Measurements from ENCODE around the gene LRRC8B.

DNA sequence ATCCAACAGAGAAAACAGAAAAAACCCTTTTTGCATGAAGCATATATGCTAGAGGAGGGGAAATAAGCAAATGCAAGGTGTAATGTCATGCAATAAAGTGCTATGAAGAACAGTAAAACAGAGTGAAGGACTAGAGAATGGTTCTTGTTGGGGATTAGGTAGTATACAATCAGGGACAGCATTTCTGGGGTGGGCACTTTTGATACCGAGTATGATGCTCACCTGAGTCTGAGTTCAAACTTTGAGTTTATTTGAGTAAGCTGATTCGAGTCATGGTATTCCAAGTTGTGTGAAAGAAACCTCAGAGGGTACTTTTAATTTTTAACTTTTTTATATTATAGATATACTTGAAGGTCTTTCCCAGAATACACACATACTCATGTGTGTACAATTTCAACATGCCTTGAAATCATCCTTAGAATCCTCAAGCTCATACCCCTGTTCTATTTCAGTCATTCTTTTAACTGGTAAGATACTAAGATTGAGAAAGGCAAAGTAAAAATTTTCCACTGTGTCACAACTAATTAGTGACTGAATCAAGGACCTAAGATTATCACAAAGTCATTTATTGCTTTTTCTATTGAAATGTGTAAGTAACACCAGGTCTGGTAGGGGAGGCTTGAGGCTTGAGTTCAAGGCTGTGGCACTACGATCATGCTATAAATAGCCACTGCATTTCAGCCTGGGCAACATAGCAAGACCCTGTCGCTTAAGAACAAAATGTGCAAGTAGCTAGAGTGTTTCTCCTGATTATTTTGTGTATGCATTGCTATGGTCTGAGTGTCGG is 12.1 kb downstream of the LRRC8B start:
- TF ChIP-seq EZH2 (IDR thresholded peaks at IDR 0.05; ENCODE audit: insufficient read depth, low read length), result no peak
- TF ChIP-seq CTCF (IDR thresholded peaks at IDR 0.05; ENCODE audit: insufficient read depth, low read depth, low read length), result no peak

Data from astrocyte (in vitro differentiated cells and primary cell).